ENCODE data around the gene CSNK1G1.
A peak's percentile ranks its signal among the peaks of the same experiment; 100 is the strongest.
"Not testable (repeated sequence)": the region's sequence is repeated elsewhere in the genome, so short reads cannot be mapped to it uniquely, and the experiment has no call there.

CSNK1G1 gene

DNA sequence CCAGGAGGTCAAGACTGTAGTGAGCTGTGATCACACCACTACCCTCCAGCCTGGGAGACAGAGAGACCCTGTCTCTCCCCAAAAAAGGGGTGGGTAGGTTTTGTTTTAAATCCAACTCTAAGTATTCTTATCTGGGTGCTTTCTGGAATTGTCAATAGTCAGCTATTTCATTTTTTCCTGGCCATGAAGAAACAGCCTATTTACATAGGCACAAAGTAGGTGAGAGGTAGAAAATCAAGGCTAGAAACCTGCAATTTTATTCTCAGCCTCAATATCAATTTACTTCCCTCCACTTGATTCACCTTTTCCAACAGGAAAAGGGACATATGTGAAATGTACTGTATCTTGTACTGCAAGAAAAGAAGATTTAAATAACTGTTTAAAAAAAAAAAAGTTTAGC lies 45.9 kb downstream of the CSNK1G1 start:
- no peak overlapping the region for H3K4me3 ChIP-seq (ENCODE audit: low read length)
- DNase-seq (ENCODE audit: low read depth, low spot score): no peak

DNA sequence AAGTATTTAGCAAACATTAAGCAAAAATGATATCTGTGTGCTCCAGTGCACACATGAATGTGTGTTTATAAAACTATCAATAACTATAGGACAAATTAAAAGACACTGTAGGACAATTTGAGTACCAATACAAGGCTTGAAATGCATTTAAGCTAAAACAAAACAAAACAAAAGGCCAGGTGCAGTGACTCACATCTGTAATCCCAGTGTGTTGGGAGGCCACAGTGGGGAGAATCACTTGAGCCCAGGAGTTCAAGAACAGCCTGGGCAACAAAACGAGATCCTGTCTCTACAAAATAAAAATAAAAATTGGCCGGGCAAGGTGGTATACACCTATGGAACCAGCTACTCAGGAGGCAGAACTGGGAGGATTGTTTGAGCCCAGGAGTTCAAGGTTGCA lies 50.7 kb downstream of the CSNK1G1 start:
- DNase-seq (ENCODE audit: low read depth, low spot score): no peak
- H3K4me3 ChIP-seq (ENCODE audit: low read length): no peak overlapping the region

DNA sequence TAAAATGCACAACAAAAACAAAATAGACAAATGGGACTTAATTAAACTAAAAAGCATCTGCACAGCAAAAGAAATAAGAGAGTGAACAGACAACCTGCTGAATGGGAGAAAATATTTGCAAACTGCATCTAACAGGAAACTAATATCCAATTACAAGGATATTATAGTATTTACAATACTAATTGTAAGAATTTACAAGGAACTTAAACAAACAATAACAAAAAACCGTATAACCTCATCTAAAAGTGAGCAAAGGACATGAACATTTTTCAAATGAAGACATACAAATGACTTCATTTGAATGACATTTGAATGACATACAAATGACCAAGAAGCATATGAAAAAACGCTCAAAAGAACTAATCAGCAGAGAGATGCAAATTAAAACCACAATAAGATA lies 66.4 kb downstream of the CSNK1G1 start:
- H3K4me3 ChIP-seq (ENCODE audit: low read length): no peak overlapping the region
- no peak for DNase-seq (ENCODE audit: low read depth, low spot score)

DNA sequence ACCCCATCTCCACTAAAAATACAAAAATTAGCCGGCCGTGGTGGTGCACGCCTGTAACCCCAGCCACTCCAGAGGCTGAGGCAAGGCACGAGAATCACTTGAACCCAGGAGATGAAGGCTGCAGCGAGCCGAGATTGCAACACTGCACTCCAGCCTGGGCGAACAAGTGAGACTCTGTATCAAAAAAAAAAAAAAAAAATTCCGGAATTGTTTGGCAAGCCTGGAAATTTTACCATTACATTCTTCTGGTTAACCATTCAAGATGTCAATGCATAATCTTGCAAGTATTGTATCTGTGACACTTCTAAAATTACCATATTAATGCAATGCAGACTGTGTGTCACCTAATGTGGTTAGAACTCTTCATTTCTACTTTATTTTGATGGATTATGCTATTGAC lies 67.0 kb downstream of the CSNK1G1 start:
- DNase-seq (ENCODE audit: low read depth, low spot score): no peak
- H3K4me3 ChIP-seq (ENCODE audit: low read length): no peak overlapping the region

DNA sequence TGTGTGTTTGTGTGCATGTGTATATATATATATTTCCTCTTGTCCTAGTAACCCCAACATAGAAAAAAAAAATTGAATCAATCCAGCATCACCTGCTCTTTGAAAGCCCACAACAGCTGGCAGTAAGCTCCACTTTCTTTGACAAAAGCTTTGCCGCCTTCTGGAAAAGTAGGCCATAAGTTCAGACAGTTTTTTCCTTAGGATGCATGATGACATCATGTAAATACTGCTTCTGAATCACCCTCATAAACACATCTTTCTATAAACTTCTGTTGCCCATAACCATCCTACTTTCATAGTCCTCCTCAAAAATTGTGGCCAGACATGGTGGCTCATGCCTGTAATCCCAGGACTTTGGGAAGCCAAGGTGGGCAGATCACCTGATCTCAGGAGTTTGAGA lies 67.4 kb downstream of the CSNK1G1 start:
- no peak overlapping the region for H3K4me3 ChIP-seq (ENCODE audit: low read length)
- DNase-seq (ENCODE audit: low read depth, low spot score): no peak

DNA sequence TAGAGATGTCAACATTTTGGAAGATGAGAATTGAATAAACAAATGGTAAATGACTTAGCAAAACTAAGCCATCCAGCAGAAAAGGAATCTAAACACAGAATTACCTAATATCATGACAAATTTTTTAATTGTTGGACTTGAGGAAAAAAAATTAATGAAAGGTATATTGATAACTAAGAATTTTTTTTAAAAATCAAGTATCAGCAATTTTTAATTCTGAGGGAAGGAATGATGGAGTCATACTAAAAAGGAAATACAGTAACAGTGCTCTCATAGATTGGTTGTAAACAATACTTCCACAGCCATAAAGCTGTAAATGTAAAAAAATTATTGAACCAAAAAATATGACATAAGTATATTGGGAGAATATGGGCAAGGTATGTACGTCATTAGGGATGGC lies 68.0 kb downstream of the CSNK1G1 start:
- no peak overlapping the region for H3K4me3 ChIP-seq (ENCODE audit: low read length)
- DNase-seq (ENCODE audit: low read depth, low spot score): no peak

DNA sequence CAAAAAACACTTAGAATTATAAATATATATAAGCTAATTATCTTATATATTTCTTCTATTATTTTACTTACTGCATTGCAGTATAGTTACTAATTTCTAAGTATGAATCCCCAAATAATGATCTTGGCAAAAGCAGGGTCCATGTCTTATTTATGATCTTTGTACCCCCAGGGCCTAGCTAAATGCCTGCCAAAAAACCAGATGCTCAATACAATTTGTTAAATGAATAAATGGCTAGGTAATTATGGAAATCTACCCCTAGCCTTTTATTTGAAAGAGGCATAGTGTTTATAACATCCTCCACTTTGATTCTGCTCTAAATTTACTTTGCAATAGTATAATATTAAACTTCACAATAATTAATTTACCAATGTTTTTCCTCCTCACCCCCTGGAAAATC lies 69.5 kb downstream of the CSNK1G1 start:
- H3K4me3 ChIP-seq (ENCODE audit: low read length): no peak overlapping the region
- DNase-seq (ENCODE audit: low read depth, low spot score): no peak

DNA sequence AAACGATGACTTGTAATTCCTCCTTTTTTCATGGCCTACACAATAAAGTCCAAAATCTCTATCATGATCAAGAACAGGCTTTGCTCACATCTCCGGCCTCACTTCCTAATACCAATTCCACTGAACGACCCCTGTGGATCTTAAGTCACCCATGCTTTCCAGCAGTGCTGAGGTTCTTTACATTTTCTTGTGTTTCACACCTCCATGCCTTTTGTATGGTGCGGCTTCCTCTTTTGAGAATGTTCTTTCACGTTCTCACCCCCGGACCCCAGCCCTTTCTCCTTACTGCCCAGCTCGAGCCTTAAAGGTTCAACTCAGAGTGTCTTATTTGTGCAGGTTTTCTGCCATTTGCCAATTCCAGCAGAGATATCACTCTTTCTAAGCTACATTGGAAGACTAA lies 70.1 kb downstream of the CSNK1G1 start:
- no peak for DNase-seq (ENCODE audit: low read depth, low spot score)
- H3K4me3 ChIP-seq (ENCODE audit: low read length): no peak overlapping the region

DNA sequence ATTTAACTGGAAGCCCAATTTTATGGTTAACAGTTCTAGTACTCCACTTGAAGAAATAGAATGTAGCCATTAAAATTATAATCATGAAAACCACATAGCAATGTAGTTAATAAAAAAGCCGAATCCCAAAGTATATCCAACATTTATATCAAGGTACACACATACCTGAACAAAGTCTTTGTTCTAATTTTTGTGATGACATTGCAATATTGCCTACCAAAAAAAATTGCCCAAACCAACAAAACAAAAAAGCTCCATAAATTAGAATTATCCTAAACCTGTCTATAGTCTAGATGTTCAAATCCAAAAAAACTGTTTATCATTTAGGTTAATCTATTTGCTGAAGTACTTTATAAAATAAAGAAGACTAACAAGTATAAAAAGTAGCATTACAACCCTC lies 70.8 kb downstream of the CSNK1G1 start:
- H3K4me3 ChIP-seq (ENCODE audit: low read length): no peak overlapping the region
- no peak for DNase-seq (ENCODE audit: low read depth, low spot score)

DNA sequence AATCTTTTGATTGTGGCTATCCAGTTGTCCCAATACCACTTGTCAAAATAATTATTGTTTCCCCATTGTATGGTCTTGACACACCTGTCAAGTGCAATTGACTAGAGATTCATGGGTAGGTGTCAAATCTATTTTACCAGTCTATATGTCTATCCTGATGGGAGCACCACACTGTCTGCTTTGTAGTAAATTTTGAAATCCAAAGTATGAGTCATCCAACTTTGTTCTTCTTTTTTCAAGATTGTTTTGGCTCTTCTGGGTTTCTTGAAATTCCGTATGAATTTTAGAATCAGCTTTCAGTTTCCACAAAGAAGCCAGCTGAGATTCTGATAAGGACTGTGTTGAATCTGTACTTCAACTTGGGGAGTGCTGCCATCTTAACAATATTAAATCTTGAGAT lies 71.9 kb downstream of the CSNK1G1 start:
- no peak for DNase-seq (ENCODE audit: low read depth, low spot score)

DNA sequence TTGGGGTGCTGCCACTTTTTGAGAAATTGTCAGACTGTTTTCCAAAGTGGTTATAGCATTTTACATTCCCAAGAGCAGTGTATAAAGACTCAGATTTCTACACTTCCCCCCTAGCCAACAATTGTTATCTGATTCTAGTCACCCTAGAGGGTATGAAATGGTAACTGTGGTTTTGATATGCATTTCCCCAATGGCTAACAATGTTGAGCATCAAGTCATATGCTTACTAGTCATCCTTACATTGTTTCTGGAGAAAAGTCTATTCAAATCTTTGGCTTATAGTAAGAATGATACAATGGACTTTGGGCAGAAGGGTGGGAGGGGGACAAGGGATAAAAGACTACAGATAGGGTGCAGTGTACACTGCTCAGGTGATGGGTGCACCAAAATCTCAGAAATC lies 73.3 kb downstream of the CSNK1G1 start:
- no peak for DNase-seq (ENCODE audit: low read depth, low spot score)
- no peak overlapping the region for H3K4me3 ChIP-seq (ENCODE audit: low read length)

More for the DNA sequence above, 71.9 kb downstream of the CSNK1G1 start:
- no peak overlapping the region for H3K4me3 ChIP-seq (ENCODE audit: low read length)

DNA sequence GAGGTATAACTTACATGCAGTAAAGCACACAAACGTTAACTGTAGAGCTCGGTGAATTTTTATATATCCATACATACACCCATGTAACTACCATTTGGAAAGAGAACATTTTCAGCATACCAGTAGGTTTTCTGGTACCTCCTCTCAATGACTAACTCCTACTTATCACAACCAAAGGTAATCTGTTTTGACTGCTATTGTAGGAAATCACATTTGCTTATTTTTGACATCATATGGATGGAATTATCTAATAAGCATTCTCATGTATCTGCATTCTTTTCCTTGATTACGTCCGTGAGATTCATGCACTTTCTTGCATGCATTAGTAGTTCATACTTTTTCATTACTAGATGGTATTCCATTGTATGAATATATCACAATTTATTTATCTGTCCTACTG lies 76.8 kb downstream of the CSNK1G1 start:
- no peak overlapping the region for H3K4me3 ChIP-seq (ENCODE audit: low read length)
- DNase-seq (ENCODE audit: low read depth, low spot score): no peak

DNA sequence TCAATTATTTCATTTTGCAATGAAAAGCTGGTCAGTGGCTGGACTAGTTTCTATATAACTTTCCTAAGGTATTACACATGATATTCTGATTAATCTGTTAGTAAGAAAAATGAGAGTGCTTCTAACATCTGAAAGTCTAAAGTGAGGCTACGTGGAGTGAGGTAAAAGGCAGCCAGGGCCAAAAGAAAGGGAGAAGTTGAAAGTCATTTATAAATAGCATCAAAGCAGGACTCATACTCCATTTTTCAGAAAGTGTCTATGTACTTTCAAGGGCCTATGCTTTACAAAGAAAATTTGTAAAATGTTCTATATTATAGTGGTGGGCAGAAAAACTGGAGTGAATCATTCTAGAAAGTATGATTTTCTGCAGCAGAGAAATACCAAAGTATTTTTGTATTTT lies 80.0 kb downstream of the CSNK1G1 start:
- no peak overlapping the region for H3K4me3 ChIP-seq (ENCODE audit: low read length)
- DNase-seq (ENCODE audit: low read depth, low spot score): no peak

DNA sequence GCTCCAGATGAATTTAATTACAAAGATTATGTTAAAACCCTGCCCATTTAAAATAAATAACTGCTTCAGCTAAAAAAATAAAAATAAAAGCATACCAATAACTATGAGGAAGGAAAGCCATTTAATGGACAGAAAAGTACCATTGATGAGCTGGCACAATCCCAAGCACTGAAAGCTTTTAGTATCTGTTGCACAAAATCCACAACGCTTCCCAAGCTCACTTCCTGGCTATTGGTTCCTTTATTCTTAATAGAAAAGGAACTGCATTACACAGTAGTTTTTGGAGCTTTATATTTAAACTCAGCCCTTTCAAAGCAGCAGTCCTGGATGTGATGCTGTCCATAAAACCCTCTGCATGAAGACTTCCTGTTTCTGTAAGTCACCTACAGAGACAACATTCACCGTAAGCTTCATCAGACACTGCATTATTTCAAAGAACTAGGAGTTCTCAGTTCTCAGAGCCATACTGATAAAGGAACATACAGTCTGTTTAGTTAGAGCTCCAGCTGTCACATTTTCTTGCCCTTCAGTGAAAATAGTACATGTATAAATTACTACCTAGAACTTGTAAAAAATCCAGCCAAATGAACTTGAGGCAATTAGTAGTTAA lies 81.5 kb downstream of the CSNK1G1 start:
- H3K4me3 ChIP-seq (ENCODE audit: low read length): no peak overlapping the region
- no peak for DNase-seq (ENCODE audit: low read depth, low spot score)

DNA sequence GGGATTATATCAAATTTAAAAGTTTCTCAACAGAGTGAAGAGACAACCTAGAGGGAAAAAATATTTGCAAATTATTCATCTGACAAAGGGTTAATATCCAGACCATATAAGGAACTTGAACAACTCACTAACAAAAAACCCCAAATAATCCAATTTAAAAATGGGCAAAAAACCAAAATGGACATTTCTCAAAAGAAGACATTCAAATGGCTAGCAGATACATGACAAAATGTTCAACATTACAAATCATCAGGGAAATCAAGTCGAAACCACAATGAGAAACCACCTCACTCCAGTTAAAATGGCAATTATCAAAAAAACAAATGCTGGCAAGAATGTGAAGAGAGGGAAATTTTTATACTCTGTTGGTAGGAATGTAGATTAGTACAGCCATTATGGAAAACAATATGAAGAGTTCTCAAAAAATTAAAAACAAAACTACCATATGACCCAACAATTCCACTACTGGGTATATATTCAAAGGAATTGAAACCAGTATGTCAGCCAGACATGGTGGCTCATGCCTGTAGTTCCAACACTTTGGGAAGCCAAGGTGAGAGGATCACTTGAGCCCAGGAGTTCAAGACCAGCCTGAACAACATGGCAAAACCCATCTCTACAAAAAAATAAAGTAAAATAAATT lies 88.5 kb downstream of the CSNK1G1 start:
- H3K4me3 ChIP-seq (ENCODE audit: low read length): no peak overlapping the region
- no peak for DNase-seq (ENCODE audit: low read depth, low spot score)

DNA sequence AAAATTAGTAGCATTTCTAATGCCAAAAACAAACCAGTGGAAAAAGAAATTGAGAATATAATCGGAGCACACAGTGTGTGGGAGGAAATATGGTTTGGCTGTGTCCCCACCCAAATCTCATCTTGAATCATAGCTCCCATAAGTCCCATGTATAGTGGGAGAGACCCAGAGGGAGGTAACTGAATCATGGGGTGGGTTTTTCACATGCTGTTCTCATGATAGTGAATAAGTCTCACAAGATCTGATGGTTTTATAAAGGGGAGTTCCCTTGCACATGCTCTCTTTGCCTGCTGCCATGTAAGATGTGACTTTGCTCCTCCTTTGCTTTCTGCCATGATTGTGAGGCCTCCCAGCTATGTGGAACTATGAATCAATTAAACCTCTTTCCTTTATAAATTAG lies 90.8 kb downstream of the CSNK1G1 start:
- DNase-seq (ENCODE audit: low read depth, low spot score); H3K4me3 ChIP-seq (ENCODE audit: low read length): not testable (repeated sequence)

DNA sequence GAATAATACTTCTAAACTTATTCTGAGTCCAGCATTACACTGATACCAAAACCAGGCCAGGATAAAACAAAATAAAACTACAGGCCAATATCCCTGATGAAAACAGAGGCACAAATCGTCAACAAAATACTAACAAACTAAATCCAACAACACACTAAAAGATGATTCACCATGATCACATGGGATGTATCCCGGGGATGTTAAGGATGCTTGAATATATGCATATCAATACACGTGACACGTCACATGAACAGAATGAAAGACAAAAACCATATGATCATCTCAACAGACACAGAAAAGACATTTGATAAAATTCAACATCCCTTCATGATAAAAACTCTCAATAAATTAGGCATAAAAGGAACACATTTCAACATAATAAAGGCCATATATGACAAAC lies 91.5 kb downstream of the CSNK1G1 start:
- H3K4me3 ChIP-seq (ENCODE audit: low read length): no peak overlapping the region
- no peak for DNase-seq (ENCODE audit: low read depth, low spot score)

DNA sequence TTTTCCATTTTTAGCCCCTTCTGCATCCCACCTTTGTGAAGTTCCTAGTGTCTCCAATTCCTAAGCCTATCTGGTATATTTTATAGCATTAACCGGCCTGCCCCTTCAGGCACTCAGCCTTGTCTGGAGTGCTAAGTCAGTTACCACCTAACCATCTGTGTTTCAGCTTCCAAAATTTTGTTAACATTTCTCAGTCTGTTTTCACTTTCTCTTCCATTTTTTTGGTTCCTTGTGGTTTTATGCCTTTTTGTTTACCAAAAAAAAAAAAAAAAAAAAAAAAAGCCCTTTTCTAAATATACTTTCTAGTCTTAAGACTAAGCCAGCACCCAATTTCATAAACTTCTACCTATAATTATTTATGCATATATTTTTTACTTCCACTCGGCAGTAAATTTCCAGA lies 92.4 kb downstream of the CSNK1G1 start:
- DNase-seq (ENCODE audit: low read depth, low spot score): peak; percentile 17
- H3K4me3 ChIP-seq (ENCODE audit: low read length): no peak overlapping the region

DNA sequence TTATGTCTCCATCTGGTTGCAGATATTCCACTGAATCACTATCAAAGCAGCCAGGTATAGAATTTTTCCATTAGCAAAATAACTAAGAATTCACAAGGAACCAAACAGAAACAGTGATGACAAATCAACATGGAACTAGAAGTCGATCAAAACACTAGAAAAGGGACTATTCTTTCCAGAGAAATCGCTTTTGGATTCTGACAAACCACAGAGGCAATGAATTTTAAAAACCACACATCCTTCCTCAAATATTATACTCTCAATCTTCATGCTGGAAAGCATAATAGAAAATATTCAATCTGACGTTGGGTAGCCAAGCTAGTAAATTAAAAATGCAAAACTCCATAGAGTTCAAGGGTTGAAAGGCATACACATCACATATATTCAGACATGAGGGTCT lies 99.9 kb downstream of the CSNK1G1 start:
- H3K4me3 ChIP-seq (ENCODE audit: low read length): no peak overlapping the region
- DNase-seq (ENCODE audit: low read depth, low spot score): no peak

DNA sequence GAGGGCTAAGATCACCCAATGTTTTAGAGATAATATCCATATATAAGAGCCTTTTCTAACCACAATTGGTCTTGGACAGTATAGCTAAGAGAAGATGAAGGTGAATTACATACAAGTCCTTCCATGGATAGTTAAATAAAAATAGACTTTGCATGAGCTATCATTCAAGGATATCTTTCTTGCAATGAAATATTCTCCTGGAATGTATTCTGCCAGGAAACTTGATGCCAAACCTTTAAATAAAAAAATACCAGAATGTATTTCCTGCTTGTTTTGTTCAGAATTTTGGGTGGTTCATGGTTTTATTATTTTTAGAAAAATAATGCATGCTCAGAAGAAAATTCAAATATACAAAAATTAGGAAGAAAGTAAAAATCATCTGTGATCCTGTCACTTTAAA lies 104.3 kb downstream of the CSNK1G1 start:
- DNase-seq (ENCODE audit: low read depth, low spot score): no peak
- no peak overlapping the region for H3K4me3 ChIP-seq (ENCODE audit: low read length)

DNA sequence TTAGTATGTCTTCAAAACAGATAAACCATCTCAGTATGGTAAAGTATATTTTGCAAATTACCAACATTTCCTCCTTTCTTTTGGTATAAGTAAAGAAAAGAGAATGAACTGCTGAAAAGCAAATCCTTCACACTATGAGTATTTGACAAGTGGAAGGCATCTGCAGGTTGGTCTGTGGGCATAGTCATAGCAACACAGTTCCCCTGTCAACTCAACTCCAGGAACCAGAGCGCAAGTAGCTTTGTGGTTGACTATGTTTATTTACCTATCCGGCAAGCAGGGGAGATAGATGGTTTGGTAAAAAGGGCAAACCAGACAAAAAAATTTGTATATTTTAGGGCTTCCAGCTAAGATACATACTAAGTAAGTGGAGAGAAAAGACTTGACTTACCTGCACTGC lies 104.9 kb downstream of the CSNK1G1 start:
- peak; percentile 31 for DNase-seq (ENCODE audit: low read depth, low spot score)
- no peak overlapping the region for H3K4me3 ChIP-seq (ENCODE audit: low read length)
